Measurements from ENCODE around the gene TRAF2. TPM values are rescaled to one million over a fixed set of nuclear protein-coding genes. Genes with fewer than 3 reads are reported as not detected.

The TRAF2 gene
- total and polyA plus RNA-seq, 8 donors = 5.5 to 248 (median 11.7) TPM

- peak in 1 of 2 donors; percentile 80 for DNase-seq
- no peaks in the 10 kb centered on the region for H3K9me3 ChIP-seq
- H3K36me3 ChIP-seq = no peaks in the 10 kb centered on the region
- no peaks in the 10 kb centered on the region for H3K27me3 ChIP-seq
- TF ChIP-seq EP300 (IDR thresholded peaks at IDR 0.05) (no peak), CTCF (IDR thresholded peaks at IDR 0.05) (no peak), POLR2AphosphoS5 (IDR thresholded peaks at IDR 0.05) (no peak), POLR2A (IDR thresholded peaks at IDR 0.05) (no peak)
- H3K27ac ChIP-seq = peak within 1 kb of the TSS in 2 of 5 donors; percentile 29 to 90
- H3K4me1 ChIP-seq = peaks cover 27 to 53% (median 51%) of the 10 kb centered on the region in 4 donors
- WGBS, 5 donors = 53 to 69% (median 66%) methylated on average over 11 to 14 of the region's 14 CpGs
- intact Hi-C loops (cut with DNase I; ENCODE audit: low total_unique reads) = loop anchor here (10.0 kb wide), 1 partner anchor 73 kb away; the partner anchor contains the start of gene ABCA2
- no peak within 1 kb of the TSS for H3K4me3 ChIP-seq
These were observed 65.4 kb downstream of the TRAF2 start, which contains the start of gene LCN12 for GRCh38 chr9:136951541-136952320. Gene LCN12, plus strand, starts transcription at chr9:136952273. Its CDS starts 55 bp downstream, at chr9:136952328.

DNA sequence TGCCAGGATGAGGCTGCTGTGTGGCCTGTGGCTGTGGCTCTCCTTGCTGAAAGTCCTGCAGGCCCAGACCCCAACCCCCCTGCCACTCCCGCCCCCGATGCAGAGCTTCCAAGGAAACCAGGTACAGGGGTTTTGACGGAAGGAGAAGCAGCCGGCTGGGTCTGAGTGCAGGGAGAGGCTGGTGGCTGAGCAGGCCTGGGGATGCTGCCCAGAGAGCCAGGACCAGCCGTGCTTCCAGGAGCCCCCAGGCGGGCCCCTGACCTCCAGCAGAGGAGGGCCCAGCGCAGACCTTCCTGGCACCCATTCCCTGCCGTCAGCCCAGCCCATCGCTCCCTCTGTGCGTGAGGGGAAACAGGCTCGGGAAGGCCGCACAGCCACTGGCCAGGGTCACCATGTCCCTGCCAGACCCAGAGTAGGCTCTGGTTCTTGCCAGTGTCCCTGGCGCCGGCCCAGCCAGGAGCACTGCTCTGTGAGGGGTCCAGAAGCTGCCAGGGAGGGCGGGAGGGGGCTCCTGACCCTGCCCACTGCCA lies 66.1 kb downstream of the TRAF2 start:
- H3K27ac ChIP-seq = peak overlapping the region in 1 of 5 donors; percentile 29
- H3K4me3 ChIP-seq = no peak overlapping the region
- H3K27me3 ChIP-seq = no peaks in the 10 kb centered on the region
- TF ChIP-seq CTCF (IDR thresholded peaks at IDR 0.05) = no peak
- TF ChIP-seq POLR2A (IDR thresholded peaks at IDR 0.05) = no peak
- TF ChIP-seq EP300 (IDR thresholded peaks at IDR 0.05) = no peak
- TF ChIP-seq POLR2AphosphoS5 (IDR thresholded peaks at IDR 0.05) = no peak
- intact Hi-C loops (cut with DNase I; ENCODE audit: low total_unique reads) = loop anchor here (10.0 kb wide), 1 partner anchor 72 kb away; the partner anchor contains the start of gene ABCA2
- H3K4me1 ChIP-seq = peaks cover 22 to 49% (median 46%) of the 10 kb centered on the region in 4 donors
- no peaks in the 10 kb centered on the region for H3K9me3 ChIP-seq
- WGBS, 5 donors = 35 to 61% (median 47%) methylated on average over 10 to 15 of the region's 15 CpGs
- no peaks in the 10 kb centered on the region for H3K36me3 ChIP-seq
- peak in 1 of 2 donors; percentile 62 for DNase-seq

DNA sequence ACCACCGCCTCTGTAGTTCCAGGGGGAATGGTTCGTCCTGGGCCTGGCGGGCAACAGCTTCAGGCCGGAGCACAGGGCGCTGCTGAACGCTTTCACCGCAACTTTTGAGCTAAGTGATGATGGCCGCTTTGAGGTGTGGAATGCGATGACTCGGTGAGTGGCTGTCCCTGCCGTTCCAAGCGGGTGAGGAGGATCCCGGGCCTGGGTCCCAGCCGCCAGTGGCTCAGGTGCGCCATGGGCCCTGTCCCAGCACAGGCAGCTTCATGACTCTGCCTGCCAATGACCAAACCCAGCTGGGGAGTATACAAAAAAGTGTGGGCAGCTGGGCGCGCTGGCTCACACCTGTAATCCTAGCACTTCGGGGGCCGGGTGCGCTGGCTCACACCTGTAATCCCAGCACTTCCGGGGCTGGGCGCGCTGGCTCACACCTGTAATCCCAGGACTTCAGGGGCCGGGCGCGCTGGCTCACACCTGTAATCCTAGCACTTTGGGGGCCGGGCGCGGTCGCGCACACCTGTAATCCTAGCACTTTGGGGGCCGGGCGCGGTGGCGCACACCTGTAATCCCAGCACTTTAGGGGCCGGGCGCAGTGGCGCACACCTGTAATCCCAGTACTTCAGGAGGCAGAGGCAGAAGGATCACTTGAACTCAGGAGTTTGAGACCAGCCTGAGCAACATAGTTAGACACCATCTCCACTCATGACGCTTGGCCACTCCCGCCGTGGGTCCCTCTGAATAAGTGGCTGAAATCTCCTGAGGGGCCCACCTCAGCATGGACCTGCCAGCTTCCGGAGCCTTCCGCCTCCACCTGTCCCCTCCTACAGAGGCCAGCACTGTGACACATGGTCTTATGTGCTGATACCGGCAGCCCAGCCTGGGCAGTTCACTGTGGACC lies 66.8 kb downstream of the TRAF2 start:
- intact Hi-C loops (cut with DNase I; ENCODE audit: low total_unique reads) = loop anchor here (10.0 kb wide), 1 partner anchor 72 kb away; the partner anchor contains the start of gene ABCA2
- WGBS, 5 donors = 92 to 96% (median 93%) methylated on average over 40 to 44 of the region's 44 CpGs
- DNase-seq = no peak
- TF ChIP-seq EP300 (IDR thresholded peaks at IDR 0.05) = no peak
- no peak for TF ChIP-seq POLR2AphosphoS5 (IDR thresholded peaks at IDR 0.05)
- no peak for TF ChIP-seq POLR2A (IDR thresholded peaks at IDR 0.05)
- no peak for TF ChIP-seq CTCF (IDR thresholded peaks at IDR 0.05)
- Histone ChIP-seq H3K36me3 (no peaks in the 10 kb centered on the region), H3K27me3 (no peaks in the 10 kb centered on the region), H3K4me3 (no peak overlapping the region), H3K4me1 (peaks cover 15 to 43% (median 38%) of the 10 kb centered on the region in 4 donors), H3K9me3 (no peaks in the 10 kb centered on the region), H3K27ac (no peak overlapping the region)

Measured in stomach (tissue), 9 donors.